GM21423 (cell line): ENCODE measurements around the gene GRIP1.

Source experiments
- ATAC-seq: cut with Tn5 transposase; IDR thresholded peaks from one replicate; pipeline ENCODE4 v1.9.1; 2021; ENCODE audit warnings: mild to moderate bottlenecking, moderate library complexity; ENCODE audit not compliant: unreplicated experiment

Gene GRIP1

DNA sequence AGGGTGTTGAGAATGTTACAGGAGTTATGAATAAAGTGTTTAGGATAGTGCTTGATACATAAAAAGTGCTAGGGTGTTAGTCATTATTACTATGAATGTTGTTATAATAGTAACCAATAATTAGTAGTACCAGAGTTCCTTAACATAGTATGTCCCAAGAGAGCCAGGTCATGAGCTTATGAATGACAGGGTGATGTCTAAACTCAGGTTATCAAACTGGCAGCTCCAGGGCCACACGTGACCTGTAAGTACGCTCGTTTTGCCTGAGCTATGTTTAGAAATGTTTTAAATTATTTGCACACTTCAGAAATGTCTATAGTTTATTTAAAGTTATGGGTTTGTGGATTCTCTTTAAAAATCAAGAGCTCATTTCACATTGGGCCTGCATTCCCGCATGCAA lies 14.1 kb upstream of the GRIP1 start:
- no peak for ATAC-seq

DNA sequence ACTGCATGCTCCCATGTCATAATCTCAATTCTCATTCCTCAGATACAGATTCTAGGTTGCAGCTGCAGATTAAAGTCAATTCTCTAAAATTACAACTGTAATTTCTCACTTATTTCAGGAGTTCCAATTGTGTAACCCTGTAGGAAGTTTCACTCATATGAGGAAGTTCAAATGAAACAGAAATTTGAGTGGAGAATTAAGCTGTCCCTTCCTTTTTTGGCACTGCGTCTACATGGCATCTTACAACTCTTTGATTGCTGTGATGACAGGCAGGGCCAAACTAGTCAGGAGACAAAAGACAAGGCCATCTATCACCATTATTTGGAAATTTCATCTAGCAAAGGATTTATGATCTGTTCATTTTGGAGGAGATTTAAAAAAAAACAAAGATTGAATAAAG lies 13.3 kb upstream of the GRIP1 start:
- no peak for ATAC-seq

- ATAC-seq = no peak
These were observed 10.1 kb upstream of the GRIP1 start for GRCh38 chr12:66688846-66689439.

GRCh38 chr12:66684222-66684621 lies 5.3 kb upstream of the GRIP1 start:
- ATAC-seq = no peak

GRCh38 chr12:66683822-66684221 lies 4.9 kb upstream of the GRIP1 start:
- ATAC-seq = no peak

DNA sequence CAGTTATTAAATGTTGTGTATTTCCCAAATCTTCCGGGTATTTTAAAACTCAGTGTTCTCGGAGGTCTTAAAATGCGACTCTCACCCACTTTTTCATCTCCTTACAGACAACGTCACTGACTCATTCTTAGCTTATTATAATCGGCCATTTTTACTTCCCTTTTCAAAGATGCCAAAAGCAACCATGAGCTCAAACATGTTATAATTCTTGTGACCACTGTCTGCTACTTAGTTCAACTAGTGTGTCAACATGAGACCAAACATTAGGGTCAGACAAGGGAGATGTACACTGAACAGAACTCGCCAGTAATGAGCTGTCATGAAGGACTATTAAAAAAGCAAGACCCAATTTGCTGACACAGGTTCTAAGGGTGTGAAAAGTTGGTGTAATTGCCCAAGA lies 4.2 kb upstream of the GRIP1 start:
- ATAC-seq = no peak

DNA sequence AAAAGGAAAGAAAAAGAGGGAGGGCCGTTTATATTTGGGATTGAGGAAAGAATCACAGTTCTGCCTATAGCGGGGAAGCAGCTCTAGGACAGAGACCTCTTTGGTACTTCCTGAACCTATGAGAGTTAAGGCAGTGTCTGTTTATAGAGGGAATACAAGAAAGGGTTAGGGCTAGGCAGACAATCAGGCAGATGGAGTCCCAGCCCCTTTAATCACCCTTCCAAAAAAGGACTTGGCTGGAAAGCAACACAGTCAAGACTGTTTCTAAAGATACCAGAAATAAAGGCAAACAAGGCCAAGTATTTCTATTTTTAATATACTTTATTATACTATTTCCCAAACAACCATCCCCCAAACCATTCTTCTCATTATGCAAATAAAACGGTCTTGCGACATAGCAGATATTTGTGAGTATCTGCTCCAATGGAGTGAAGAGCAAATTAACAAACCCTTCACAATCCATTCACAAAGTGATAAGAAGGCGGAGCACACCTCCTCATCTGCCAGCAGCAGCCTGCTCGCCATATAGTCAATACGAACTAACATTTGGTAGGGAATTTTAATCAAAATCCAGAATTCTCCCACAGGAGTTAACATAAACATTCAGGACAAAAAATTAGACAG lies 697 bp upstream of the GRIP1 start:
- no peak for ATAC-seq

- no peak for ATAC-seq
These were observed 2.6 kb downstream of the GRIP1 start for GRCh38 chr12:66676241-66676640.

- no peak for ATAC-seq
These were observed 4.3 kb downstream of the GRIP1 start for GRCh38 chr12:66674495-66675122.

DNA sequence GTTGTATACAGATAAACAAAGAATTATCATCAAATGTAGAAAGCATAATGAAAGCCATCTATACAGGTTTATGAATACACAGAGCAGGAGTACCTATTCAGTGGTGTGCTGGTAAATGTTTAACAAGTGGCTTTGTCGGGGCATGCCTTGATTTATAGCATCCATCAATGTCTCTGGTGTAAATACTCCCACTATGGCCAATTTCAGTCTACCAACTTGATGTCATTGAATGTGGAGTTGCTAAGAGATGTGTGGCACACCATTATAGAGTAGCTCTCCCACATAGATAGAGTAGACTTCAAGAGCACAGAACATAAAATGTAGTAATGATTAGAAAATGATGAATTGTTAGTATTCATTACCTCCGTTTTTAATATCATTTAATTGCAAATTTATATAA lies 9.3 kb downstream of the GRIP1 start:
- no peak for ATAC-seq

DNA sequence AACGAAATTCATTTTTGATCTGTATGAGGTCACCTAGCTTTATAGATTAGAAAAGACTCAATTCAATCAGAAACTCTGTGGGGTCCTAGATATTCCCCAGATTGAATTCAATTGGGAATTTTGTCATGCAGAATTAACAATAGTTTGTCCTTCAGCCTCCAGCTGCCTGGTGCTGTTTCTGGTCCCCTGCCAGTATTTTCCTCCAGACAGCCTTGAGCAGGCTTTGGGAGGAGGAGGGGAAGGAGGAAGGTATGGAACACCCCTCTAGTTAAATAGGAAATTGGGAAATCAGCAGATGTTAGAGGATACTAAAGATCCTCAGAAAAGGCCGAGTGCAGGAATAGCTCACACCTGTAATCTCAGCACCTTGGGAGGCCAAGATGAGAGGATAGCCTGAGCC lies 10.6 kb downstream of the GRIP1 start:
- ATAC-seq = no peak

DNA sequence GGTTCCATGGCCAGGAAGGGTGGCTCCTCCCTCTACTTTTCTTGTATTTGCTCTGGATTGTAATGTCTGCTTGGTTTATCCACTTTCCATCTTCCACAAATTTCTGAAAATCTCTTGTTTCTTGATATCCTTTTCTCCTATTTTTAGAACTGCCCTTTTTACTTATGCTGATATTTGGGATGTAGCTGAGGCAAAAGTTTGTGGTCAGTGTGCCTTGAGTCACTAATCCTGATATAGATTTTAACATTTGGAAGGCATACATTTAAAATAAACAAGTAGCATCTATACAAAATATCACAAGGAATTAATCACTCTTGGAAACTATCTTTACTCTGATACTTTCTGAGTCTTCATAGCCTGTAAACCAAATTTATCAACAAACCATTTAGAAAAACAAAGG lies 11.0 kb downstream of the GRIP1 start:
- ATAC-seq = no peak

- ATAC-seq = no peak
These were observed 12.4 kb downstream of the GRIP1 start for GRCh38 chr12:66666481-66666880.

- no peak for ATAC-seq
These were observed 13.4 kb downstream of the GRIP1 start for GRCh38 chr12:66665435-66665985.

GRCh38 chr12:66664076-66664475 lies 14.8 kb downstream of the GRIP1 start:
- ATAC-seq = no peak

DNA sequence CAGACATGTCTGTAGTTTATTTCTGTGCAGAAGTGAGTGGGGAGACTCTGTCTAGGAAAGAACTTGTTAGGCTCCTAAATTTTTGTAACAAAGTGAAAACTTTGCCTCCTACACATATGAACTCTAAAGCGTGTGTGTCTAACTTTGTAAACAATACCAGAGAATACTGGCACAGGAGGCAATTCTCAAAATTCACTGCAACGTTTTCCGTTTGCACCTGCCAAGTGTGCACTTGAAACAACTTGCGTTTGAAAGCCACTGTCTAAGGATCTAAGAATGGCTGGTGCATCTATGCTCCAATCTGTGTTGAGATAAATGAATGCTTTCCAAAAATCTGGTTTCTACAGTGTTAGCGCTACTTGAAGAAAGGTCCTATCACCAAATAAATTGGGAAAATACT lies 15.3 kb downstream of the GRIP1 start:
- ATAC-seq = no peak

GRCh38 chr12:66662729-66663128 lies 16.1 kb downstream of the GRIP1 start:
- ATAC-seq = no peak

DNA sequence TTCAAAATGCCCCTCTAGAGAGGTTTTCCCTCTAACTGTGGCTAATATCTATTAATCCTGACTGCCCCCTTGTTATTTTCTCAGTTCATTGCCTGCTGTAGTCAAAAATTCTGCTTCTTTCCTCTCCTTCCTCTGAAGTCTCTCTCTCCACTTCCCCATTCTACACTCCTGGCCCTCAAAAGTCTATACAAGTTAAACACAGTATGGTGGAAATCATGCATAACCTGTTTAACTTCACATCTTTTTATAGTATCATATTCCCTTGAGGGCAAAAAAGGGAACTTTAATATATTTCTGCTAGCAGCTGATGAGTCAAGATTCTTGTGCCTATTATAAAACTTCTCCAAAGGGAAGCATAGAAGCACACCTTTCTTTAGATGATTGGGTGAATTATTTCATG lies 16.7 kb downstream of the GRIP1 start:
- ATAC-seq = no peak

GRCh38 chr12:66661357-66661756 lies 17.5 kb downstream of the GRIP1 start:
- ATAC-seq = no peak

DNA sequence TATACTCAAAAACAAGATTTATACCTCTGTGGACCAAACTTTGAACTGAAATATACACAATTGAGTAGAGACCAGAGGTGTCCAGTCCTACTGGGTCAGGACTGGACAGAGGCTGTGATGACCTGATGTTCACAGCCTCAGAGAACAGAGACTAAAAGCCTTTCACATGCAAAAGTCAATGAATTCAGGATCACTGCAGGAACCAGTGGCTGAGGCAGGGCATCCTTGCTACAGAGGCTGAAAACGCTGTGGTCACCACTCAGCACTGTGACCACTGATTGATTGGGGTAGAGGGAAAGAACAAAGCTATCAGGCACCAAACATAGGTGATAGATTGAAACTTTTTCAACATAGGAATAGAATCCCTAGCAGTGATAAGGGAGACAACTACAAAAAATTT lies 25.1 kb downstream of the GRIP1 start:
- no peak for ATAC-seq

GRCh38 chr12:66648033-66648735 lies 30.7 kb downstream of the GRIP1 start:
- ATAC-seq = no peak
